T-helper 17 cell (primary cell): ENCODE results near the gene SENP2. TPM values are rescaled to one million over a fixed set of nuclear protein-coding genes. Genes with fewer than 3 reads are reported as not detected.
"Not testable (repeated sequence)": the region's sequence is repeated elsewhere in the genome, so short reads cannot be mapped to it uniquely, and the experiment has no call there.

ENCODE experiments used
- ATAC-seq: fragments of 150-1000 bp; cut with Tn5 transposase; 2 replicates; pipeline ENCODE4 v1.10.0; 2021; ENCODE audit warnings: mild to moderate bottlenecking, moderate library complexity
- DNase-seq, 3 donors: peaks; one replicate each; pipeline versions ENCODE4 v3.0.0 to v3.0.0-alpha.2; 2020 to 2021
- H3K9me3 ChIP-seq: one replicate; pipeline ENCODE4 v1.7.0; 2013; ENCODE audit warnings: low read length, mild to moderate bottlenecking; ENCODE audit not compliant: control insufficient read depth, poor library complexity, severe bottlenecking
- H3K27ac Mint-ChIP-seq: one replicate; pipeline ENCODE4 v1.8.0; 2022; ENCODE audit warnings: mild to moderate bottlenecking, moderate library complexity, mixed read lengths
- H3K27me3 Mint-ChIP-seq: one replicate; pipeline ENCODE4 v1.8.0; 2022; ENCODE audit warnings: mixed read lengths
- H3K36me3 Mint-ChIP-seq: one replicate; pipeline ENCODE4 v1.8.0; 2022; ENCODE audit warnings: low read depth, mixed read lengths
- H3K4me1 Mint-ChIP-seq: one replicate; pipeline ENCODE4 v1.8.0; 2022; ENCODE audit warnings: mild to moderate bottlenecking, mixed read lengths
- H3K4me3 Mint-ChIP-seq: one replicate; pipeline ENCODE4 v1.8.0; 2022; ENCODE audit warnings: mild to moderate bottlenecking, moderate library complexity, mixed read lengths
- total RNA-seq, 4 donors: library from RNA in 2 of 4; stranded (reverse) in 2 of 4; gene quantifications; one replicate each; pipeline ENCODE4 v1.2.3 and lab custom pipeline; 2022 to 2026

The SENP2 gene
- total RNA-seq, 2 donors from 2014 or later, result 48.5 to 64.6 TPM

DNA sequence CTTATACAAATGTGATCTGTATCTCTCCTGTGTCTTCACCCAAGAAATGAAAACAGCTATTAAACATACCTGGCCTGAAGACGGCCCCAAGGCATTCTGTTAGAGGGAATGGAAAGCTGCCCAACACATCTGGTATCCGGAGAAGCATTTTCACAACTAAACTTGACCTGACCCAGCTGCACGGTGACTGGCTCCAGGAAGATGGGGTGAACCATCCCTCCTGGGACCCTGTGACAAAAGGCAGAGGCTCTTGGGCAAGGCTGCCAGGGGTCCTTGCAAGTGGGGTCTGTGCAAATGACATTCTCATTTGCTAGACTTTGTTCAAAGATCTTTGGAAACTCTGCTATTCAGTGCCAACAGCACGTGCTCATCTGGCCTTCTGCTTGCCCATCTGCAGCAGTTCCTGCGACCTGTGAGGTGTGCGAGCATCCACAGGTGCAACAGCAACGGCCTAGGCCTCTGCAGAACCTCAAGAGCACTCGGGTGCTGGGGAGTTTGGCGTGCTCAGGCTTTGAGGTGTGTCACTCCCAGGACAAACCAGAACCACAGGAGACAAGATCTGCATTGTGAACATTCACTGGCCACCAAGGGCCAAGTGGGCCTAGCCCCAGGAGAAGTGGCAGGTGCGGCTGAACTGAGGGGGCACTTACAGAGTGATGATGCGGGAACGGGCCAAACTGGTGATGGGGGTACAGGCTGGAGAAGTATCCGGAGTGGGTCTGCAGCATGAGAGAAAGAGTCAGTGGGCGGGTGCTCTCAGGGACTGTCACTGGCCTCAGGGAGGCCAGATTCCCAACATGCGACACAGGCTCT, 71.8 kb downstream of the SENP2 start:
- DNase-seq (no peak), ATAC-seq (no peak)
- H3K27ac Mint-ChIP-seq, result no peak overlapping the region
- H3K9me3 ChIP-seq, result no peaks in the 10 kb centered on the region
- peaks cover 4% of the 10 kb centered on the region for H3K36me3 Mint-ChIP-seq
- H3K4me1 Mint-ChIP-seq, result peaks cover 2% of the 10 kb centered on the region
- peaks cover 46% of the 10 kb centered on the region for H3K27me3 Mint-ChIP-seq
- no peak overlapping the region for H3K4me3 Mint-ChIP-seq

DNA sequence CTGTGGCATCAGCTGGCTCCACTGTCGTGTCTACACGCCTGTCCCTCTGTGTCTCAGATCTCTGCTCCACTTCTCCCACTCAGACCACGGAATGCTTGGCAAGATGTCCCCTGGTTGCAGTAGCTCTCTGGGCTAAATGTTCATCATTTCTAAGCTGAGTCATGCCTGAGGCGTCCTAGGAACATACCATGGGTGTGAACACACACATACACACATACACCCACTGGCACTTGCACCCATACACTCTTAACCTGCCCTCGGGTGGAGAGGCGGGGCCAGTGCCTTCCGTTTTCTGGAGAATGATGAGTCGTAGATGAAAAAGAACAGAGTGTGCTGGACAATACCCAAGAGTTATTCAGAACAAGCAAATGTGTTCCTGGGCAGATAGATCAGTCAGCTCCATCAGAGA, 72.4 kb downstream of the SENP2 start:
- Mint-ChIP-seq H3K36me3 (peaks cover 4% of the 10 kb centered on the region), H3K4me1 (peaks cover 2% of the 10 kb centered on the region), H3K27me3 (peaks cover 52% of the 10 kb centered on the region), H3K4me3 (no peak overlapping the region), H3K27ac (no peak overlapping the region)
- ATAC-seq (no peak), DNase-seq (no peak)
- no peaks in the 10 kb centered on the region for H3K9me3 ChIP-seq

GRCh38 chr3:185658943-185659342, 72.8 kb downstream of the SENP2 start:
- H3K9me3 ChIP-seq, result no peaks in the 10 kb centered on the region
- no peak for DNase-seq
- Mint-ChIP-seq H3K27ac (no peak overlapping the region), H3K36me3 (peaks cover 4% of the 10 kb centered on the region), H3K27me3 (peaks cover 56% of the 10 kb centered on the region), H3K4me3 (no peak overlapping the region), H3K4me1 (peaks cover 2% of the 10 kb centered on the region)
- no peak for ATAC-seq

- Mint-ChIP-seq H3K27me3 (peaks cover 67% of the 10 kb centered on the region), H3K4me3 (no peak overlapping the region), H3K4me1 (peaks cover 4% of the 10 kb centered on the region), H3K36me3 (peaks cover 8% of the 10 kb centered on the region), H3K27ac (no peak overlapping the region)
- DNase-seq, result peak; percentile 18 to 47 (median 27)
- ATAC-seq, result peak; percentile 91
- H3K9me3 ChIP-seq, result no peaks in the 10 kb centered on the region
These were observed 74.1 kb downstream of the SENP2 start for GRCh38 chr3:185659942-185660921.

GRCh38 chr3:185661296-185661695, 75.2 kb downstream of the SENP2 start:
- H3K4me1 Mint-ChIP-seq, H3K4me3 Mint-ChIP-seq, DNase-seq, H3K27ac Mint-ChIP-seq, H3K9me3 ChIP-seq, ATAC-seq, H3K36me3 Mint-ChIP-seq: not testable (repeated sequence)
- H3K27me3 Mint-ChIP-seq, result peaks cover 60% of the 10 kb centered on the region

GRCh38 chr3:185661772-185662171, 75.7 kb downstream of the SENP2 start:
- Mint-ChIP-seq H3K36me3 (peaks cover 8% of the 10 kb centered on the region), H3K27me3 (peaks cover 57% of the 10 kb centered on the region), H3K4me3 (no peak overlapping the region), H3K4me1 (peaks cover 4% of the 10 kb centered on the region), H3K27ac (no peak overlapping the region)
- ATAC-seq, result no peak
- no peaks in the 10 kb centered on the region for H3K9me3 ChIP-seq
- DNase-seq, result no peak

DNA sequence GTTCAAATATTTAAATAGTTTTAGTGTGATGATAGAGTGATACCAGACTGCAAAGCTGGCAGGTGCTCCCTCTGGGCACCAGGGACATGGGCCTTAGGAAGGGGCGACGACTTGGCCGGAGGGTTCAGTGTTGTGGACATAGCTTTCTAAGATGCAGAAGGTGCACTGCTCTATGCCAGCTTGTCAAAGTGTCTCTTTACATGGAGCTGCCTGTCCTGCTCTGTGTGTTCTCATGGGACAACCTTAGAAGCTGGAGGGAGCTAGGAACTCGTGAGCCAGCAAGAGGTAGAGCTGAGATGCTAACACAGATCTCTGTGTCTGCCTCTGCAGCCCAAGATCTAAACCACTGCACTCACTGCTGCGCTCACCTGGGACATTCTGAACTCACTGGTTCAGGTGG, 77.8 kb downstream of the SENP2 start:
- H3K9me3 ChIP-seq, result no peaks in the 10 kb centered on the region
- DNase-seq, result no peak
- Mint-ChIP-seq H3K27me3 (peaks cover 42% of the 10 kb centered on the region), H3K36me3 (peaks cover 8% of the 10 kb centered on the region), H3K4me3 (no peak overlapping the region), H3K27ac (no peak overlapping the region), H3K4me1 (peaks cover 4% of the 10 kb centered on the region)
- no peak for ATAC-seq

DNA sequence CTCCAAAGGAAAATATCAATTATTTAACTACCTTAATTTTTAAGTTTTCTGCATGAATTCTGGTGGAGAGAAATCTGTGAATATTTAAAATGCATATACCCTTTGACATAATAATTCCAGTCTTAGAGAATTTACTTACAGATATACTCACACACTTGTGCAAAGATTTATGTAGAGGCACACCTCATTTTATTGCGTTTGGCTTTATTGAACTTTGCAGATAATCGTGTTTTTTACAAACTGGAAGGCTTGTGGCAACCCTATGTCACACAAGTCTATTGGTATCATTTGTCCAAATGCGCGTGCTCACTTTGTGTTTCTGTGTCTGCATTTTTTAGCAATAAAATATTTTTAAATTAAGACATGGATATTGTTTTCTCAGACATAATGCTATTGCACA, 81.5 kb downstream of the SENP2 start:
- no peak overlapping the region for H3K27ac Mint-ChIP-seq
- H3K4me3 Mint-ChIP-seq, result no peak overlapping the region
- H3K36me3 Mint-ChIP-seq, result peaks cover 3% of the 10 kb centered on the region
- no peaks in the 10 kb centered on the region for H3K9me3 ChIP-seq
- ATAC-seq (no peak), DNase-seq (no peak)
- peaks cover 37% of the 10 kb centered on the region for H3K27me3 Mint-ChIP-seq
- peaks cover 2% of the 10 kb centered on the region for H3K4me1 Mint-ChIP-seq

GRCh38 chr3:185677146-185677829, 91.2 kb downstream of the SENP2 start:
- Mint-ChIP-seq H3K4me3 (no peak overlapping the region), H3K36me3 (peaks cover 2% of the 10 kb centered on the region), H3K4me1 (no peaks in the 10 kb centered on the region), H3K27ac (no peak overlapping the region), H3K27me3 (peaks cover 36% of the 10 kb centered on the region)
- DNase-seq, result no peak
- H3K9me3 ChIP-seq, result peaks cover 3% of the 10 kb centered on the region
- ATAC-seq, result no peak

- Mint-ChIP-seq H3K36me3 (no peaks in the 10 kb centered on the region), H3K4me3 (no peak overlapping the region), H3K4me1 (no peaks in the 10 kb centered on the region), H3K27ac (no peak overlapping the region), H3K27me3 (peaks cover 36% of the 10 kb centered on the region)
- DNase-seq (no peak), ATAC-seq (no peak)
- H3K9me3 ChIP-seq, result peaks cover 3% of the 10 kb centered on the region
These were observed 91.9 kb downstream of the SENP2 start for GRCh38 chr3:185678027-185678426.

DNA sequence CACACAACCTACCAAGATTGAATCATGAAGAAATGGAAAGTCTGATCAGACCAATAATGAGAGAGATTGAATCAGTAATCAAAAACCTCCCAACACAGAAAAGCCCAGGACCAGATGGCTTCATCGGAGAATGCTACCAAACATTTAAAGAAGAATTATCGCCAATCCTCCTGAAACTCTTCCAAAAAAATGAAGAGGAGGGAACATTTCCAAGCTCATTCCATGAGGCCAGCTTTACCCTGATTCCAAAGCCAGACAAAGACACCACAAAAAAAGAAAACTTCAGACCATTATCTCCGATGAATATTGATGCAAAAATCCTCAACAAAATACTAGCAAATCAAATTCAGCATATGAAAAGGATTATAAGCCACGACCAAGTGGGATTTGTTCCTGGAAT, 94.1 kb downstream of the SENP2 start:
- no peak overlapping the region for H3K27ac Mint-ChIP-seq
- no peak overlapping the region for H3K4me3 Mint-ChIP-seq
- peaks cover 3% of the 10 kb centered on the region for H3K9me3 ChIP-seq
- no peaks in the 10 kb centered on the region for H3K4me1 Mint-ChIP-seq
- ATAC-seq (no peak), DNase-seq (no peak)
- H3K36me3 Mint-ChIP-seq, result no peaks in the 10 kb centered on the region
- H3K27me3 Mint-ChIP-seq, result peaks cover 25% of the 10 kb centered on the region
